Suprapubic skin (tissue), 3 donors: Measurements from ENCODE around the gene ULK4.

Source experiments
- EP300 ChIP-seq: sonication (generic); formaldehyde crosslinking; IDR thresholded peaks from one replicate; pipeline ENCODE4 v1.6.1; 2017; ENCODE audit warnings: antibody characterized with exemption
- TF ChIP-seq, protein P1 (sequence below), 2 donors: fragments of 200-600 bp in 1 of 2; fragments of 450-650 bp in 1 of 2; sonication (generic) in 1 of 2; IDR thresholded peaks; one replicate each; pipeline ENCODE4 v1.5.1; 2016 to 2019; ENCODE audit warnings: antibody characterized with exemption in 2 of 2, mild to moderate bottlenecking in 1 of 2, moderate library complexity in 1 of 2

GRCh38 chr3:41417574-41417973 is 544.3 kb downstream of the ULK4 start:
- TF ChIP-seq, protein P1, sequence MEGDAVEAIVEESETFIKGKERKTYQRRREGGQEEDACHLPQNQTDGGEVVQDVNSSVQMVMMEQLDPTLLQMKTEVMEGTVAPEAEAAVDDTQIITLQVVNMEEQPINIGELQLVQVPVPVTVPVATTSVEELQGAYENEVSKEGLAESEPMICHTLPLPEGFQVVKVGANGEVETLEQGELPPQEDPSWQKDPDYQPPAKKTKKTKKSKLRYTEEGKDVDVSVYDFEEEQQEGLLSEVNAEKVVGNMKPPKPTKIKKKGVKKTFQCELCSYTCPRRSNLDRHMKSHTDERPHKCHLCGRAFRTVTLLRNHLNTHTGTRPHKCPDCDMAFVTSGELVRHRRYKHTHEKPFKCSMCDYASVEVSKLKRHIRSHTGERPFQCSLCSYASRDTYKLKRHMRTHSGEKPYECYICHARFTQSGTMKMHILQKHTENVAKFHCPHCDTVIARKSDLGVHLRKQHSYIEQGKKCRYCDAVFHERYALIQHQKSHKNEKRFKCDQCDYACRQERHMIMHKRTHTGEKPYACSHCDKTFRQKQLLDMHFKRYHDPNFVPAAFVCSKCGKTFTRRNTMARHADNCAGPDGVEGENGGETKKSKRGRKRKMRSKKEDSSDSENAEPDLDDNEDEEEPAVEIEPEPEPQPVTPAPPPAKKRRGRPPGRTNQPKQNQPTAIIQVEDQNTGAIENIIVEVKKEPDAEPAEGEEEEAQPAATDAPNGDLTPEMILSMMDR (IDR thresholded peaks at IDR 0.05) = no peak
- TF ChIP-seq EP300 = no peak
